GM12878 (cell line): ENCODE measurements around the gene PUDP. TPM values are rescaled to one million over a fixed set of nuclear protein-coding genes. Genes with fewer than 3 reads are reported as not detected.

Experiments used
- BMI1 ChIP-seq: fragments of 450-650 bp; IDR thresholded peaks from 2 replicates; pipeline ENCODE4 v1.6.1; 2016; ENCODE audit warnings: mild to moderate bottlenecking, moderate library complexity, borderline replicate concordance
- CHD2 ChIP-seq: IDR thresholded peaks from 2 replicates; pipeline ENCODE4 v1.6.1; 2011; ENCODE audit warnings: low read depth, low read length, improper control_type of control experiment, borderline replicate concordance
- CTCF ChIP-seq, 3 experiments: IDR thresholded peaks in 2 of 3; conservative IDR thresholded peaks in 1 of 3; 2 replicates each; pipeline ENCODE4 v1.5.1; 2011; ENCODE audit warnings: low read depth in 3 of 3, low read length in 3 of 3, mild to moderate bottlenecking in 3 of 3, control low read depth in 2 of 3, moderate library complexity in 2 of 3, inconsistent platforms in 1 of 3, mixed read lengths in 1 of 3; ENCODE audit not compliant: control insufficient read depth in 2 of 3, insufficient read depth in 1 of 3; ENCODE audit errors: extremely low read depth in 1 of 3
- CUX1 ChIP-seq: IDR thresholded peaks from 2 replicates; pipeline ENCODE4 v1.6.1; 2012; ENCODE audit warnings: improper control_type of control experiment, low read depth, low read length; ENCODE audit not compliant: insufficient replicate concordance
- MYB ChIP-seq: fragments of 150-350 bp; IDR thresholded peaks from 2 replicates; pipeline ENCODE4 v1.6.1; 2014; ENCODE audit warnings: mild to moderate bottlenecking, low read depth, low read length, borderline replicate concordance
- RELA ChIP-seq: fragments of 450-650 bp; IDR thresholded peaks from 2 replicates; pipeline ENCODE4 v1.8.0; 2014; ENCODE audit warnings: borderline replicate concordance; ENCODE audit not compliant: partially characterized antibody
- polyA plus RNA-seq, 11 experiments: library from polyadenylated mRNA; depleted of rRNA in 4 of 11; unstranded in 6 of 11; stranded (reverse) in 5 of 11; fragments of >200 nt; fragmentation: Nextera tagmentation in 4 of 11; fragmentation: Illumina TruSeq in 1 of 11; extraction: Ambion mirVana in 4 of 11; extraction: Trizol in 1 of 11; gene quantifications; 1 replicate in 1 of 11; 2 replicates in 10 of 11; pipeline versions ENCODE4 v1.2.1 to v1.2.3, GENCODE V29; 2011 to 2016; ENCODE audit warnings: inconsistent platforms in 2 of 11, missing spikeins in 2 of 11, low read depth in 1 of 11
- total RNA-seq, 4 experiments: library from RNA; depleted of rRNA in 3 of 4; stranded (reverse); fragments of >200 nt in 3 of 4; fragmentation: Illumina TruSeq in 1 of 4; extraction: Trizol in 1 of 4; gene quantifications; 2 replicates each; pipeline versions ENCODE4 v1.2.1 to v1.2.3, GENCODE V29; 2013 to 2021

The PUDP gene
- total and polyA plus RNA-seq, 10 of the 15 experiments (the other 5 are each of a cell fraction or from before 2014, with no cell fraction given) = 30.8 to 83.5 (median 61.7) TPM

- TF ChIP-seq CUX1 (no peak), CHD2 (no peak), RELA (no peak), BMI1 (no peak), CTCF (IDR thresholded peaks at IDR 0.05 in 2 of 3, conservative IDR thresholded peaks at IDR 0.05 in 1 of 3; ENCODE audit: control insufficient read depth in 2 of 3, extremely low read depth in 1 of 3, insufficient read depth in 1 of 3, low read depth in 3 of 3, low read length in 3 of 3) (no peak), MYB (no peak)
Observed at GRCh38 chrX:7082556-7082955, 65.4 kb downstream of the PUDP start (continued).
